ENCODE data around the gene TIPRL.

DNA sequence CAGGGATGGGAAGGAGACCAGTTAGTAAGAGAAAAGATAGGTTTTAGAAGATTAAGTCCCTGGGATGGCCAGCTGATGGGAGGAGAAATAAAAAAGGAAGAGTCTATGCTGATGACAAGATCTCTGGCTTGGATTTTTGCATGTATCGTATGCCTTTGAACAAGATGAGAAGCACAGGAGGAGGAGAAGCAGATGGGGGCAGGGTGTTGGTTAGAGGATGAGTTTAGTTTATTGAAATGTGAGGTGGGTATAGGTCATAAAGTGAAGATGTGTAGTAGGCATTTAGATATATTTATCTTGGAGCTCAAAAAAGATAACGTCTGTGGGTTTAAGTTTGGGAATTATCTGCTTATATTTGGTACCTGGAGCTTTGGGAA lies 1.4 kb downstream of the TIPRL start:
- TF ChIP-seq, protein P1, sequence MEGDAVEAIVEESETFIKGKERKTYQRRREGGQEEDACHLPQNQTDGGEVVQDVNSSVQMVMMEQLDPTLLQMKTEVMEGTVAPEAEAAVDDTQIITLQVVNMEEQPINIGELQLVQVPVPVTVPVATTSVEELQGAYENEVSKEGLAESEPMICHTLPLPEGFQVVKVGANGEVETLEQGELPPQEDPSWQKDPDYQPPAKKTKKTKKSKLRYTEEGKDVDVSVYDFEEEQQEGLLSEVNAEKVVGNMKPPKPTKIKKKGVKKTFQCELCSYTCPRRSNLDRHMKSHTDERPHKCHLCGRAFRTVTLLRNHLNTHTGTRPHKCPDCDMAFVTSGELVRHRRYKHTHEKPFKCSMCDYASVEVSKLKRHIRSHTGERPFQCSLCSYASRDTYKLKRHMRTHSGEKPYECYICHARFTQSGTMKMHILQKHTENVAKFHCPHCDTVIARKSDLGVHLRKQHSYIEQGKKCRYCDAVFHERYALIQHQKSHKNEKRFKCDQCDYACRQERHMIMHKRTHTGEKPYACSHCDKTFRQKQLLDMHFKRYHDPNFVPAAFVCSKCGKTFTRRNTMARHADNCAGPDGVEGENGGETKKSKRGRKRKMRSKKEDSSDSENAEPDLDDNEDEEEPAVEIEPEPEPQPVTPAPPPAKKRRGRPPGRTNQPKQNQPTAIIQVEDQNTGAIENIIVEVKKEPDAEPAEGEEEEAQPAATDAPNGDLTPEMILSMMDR (IDR thresholded peaks at IDR 0.05), result no peak
- no peak for TF ChIP-seq ZFX (IDR thresholded peaks at IDR 0.05; ENCODE audit: borderline replicate concordance)
